GM10847 (cell line): ENCODE results near the gene CYTH1.

Experiments
- POLR2A ChIP-seq: IDR thresholded peaks from 2 replicates; pipeline ENCODE4 v1.6.1; 2011; ENCODE audit not compliant: insufficient read length; ENCODE audit errors: extremely low read depth

Gene CYTH1

DNA sequence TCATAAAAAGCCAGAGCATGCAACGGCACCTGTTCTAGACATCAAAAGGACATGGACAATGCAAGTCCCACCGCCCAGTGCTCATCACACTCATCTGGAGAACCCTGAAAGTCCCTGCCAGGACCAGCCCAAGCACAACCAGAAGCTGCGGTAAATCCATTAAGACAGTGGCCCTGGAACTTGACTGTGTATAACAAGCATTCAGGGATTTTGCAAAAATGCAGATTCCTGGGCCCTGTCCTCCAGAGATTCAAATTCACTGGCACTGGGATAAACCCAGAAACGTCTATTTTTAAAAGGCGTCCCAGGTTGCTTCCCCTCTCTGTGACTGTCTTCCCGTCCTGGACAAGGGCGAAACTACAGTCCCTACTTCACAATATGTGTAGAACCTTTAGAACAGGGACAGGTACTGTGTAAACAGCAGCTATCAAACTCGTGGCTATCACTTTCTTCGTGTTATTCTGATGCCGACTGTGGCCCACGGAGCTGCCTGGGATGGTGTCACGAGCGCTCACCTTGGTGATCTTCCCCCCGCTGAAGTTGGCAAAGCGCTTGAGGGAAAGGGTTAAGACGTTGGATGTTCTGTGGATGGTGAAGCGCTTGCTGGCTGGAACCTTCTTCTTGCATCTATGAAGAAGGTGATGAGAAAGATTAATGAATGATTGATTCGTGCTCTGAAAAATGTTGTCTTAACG lies 36.2 kb upstream of the CYTH1 start:
- TF ChIP-seq POLR2A: no peak

- TF ChIP-seq POLR2A: no peak
Observed at GRCh38 chr17:78817123-78817522, 35.0 kb upstream of the CYTH1 start.

- no peak for TF ChIP-seq POLR2A
Observed at GRCh38 chr17:78815696-78816095, 33.6 kb upstream of the CYTH1 start.

DNA sequence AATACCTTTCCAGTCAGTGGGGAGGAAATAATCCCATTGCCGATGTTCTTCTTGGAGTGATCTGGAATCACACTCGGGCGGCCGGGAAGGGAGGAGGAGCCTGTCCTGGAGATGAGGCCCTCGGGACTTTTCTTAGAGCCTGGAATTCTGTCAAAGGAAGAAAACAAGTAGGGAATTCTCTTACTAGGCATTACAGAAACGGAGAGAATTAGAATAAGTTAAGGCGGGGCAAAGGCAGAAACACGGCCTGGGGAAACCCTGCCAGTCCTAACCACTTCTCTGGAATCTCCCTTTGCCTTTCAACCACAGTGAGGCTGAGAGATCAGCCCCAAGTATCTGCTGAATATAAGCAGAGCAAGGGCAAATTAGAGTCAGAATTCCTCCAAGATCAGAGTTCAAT lies 30.8 kb upstream of the CYTH1 start:
- no peak for TF ChIP-seq POLR2A

GRCh38 chr17:78808163-78808562 lies 26.1 kb upstream of the CYTH1 start:
- TF ChIP-seq POLR2A: no peak

GRCh38 chr17:78806451-78806850 lies 24.4 kb upstream of the CYTH1 start:
- TF ChIP-seq POLR2A: no peak

DNA sequence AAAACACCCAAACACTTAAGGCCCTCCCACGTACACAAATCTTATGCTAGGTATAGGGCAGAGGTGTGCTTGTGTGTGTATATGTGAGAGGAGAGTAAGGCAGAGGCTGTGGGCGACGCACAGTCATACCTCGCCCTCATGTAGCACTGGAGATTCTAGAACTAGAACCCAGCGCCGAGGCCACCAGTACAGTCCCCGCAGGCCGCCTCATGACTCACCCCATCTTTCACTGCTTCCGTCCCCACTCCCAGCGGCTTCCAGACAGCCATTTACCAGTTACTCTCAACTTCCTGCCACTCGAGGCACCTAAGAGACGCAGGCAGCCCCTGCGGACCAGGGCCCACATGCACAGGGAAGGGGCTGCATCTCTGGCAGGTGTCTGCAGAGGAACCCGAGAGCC lies 23.2 kb upstream of the CYTH1 start:
- no peak for TF ChIP-seq POLR2A

GRCh38 chr17:78804777-78805176 lies 22.7 kb upstream of the CYTH1 start:
- no peak for TF ChIP-seq POLR2A

DNA sequence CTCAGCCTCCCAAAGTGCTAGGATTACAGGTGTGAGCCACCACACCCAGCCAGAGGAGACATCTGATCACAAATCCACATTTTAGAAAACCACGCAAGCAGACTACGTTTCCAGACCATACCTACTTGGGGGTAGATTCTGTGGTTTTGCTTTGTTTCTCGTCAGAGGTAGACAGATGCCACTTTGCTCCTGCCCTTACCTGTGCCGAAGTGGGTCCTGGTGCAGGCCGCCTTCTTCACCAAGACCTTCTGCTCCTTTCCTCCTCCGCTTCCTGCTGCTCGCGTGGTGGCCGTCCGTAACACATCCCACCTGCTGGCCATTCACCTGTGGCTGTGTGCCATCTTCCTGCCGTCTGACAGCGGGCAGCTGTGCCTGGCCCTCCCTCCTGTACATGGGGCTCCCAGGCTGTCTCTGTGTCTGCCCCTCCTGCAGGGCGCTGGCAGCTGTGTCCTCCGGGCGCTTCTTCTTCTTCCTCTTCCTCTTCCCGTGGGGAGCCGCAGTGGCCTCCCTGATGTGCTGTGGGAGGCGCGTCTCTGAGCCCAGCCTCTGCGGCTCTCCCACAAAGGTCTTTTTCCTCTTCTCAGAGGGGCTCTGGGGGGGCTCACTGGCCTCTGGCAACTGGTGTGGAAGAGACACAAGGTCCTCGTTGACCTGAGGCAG lies 21.2 kb upstream of the CYTH1 start:
- no peak for TF ChIP-seq POLR2A

DNA sequence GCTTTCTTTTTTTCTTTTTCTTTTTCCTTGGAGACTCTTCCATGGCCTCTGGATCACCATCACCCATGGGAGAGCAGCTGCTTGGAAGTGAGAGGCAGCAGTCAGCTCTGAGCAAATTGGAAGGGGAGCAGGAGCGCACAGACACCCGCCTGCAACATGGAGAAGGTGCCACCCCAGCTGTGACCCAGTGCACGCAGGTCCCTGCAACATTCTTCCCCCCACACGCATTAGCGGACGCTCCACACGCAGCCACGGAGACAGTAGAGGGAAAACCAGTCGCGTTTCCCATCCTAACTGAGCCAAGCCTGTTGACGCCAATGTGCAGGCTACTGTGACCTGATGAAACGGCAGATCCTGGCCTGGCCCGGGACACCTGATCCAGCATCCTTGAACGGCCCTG lies 20.4 kb upstream of the CYTH1 start:
- no peak for TF ChIP-seq POLR2A

DNA sequence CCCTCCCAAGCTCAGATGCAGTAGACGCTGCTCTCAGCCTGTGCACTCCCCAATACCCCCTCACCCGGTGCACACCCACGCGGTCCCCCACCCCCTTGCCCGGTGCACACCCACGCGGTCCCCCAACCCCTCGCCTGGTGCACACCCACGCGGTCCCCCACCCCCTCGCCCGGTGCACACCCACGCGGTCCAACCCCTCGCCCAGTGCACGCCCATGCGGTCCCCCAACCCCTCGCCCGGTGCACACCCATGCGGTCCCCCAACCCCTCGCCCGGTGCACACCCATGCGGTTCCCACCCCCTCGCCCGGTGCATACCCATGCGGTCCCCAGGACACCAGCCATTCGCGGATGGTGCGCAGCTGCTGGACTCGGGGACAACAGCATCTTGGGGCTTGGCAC lies 19.9 kb upstream of the CYTH1 start:
- TF ChIP-seq POLR2A: no peak

- no peak for TF ChIP-seq POLR2A
Observed at GRCh38 chr17:78800132-78800931, 18.3 kb upstream of the CYTH1 start.

GRCh38 chr17:78798695-78799559 lies 16.9 kb upstream of the CYTH1 start:
- TF ChIP-seq POLR2A: no peak

- no peak for TF ChIP-seq POLR2A
Observed at GRCh38 chr17:78797691-78798585, 15.9 kb upstream of the CYTH1 start.
